HG03469 (cell line): ENCODE measurements around the gene F13A1.

Experiments
- ATAC-seq: cut with Tn5 transposase; IDR thresholded peaks from one replicate; pipeline ENCODE4 v1.9.1; 2021; ENCODE audit warnings: mild to moderate bottlenecking, moderate library complexity, moderate number of reproducible peaks; ENCODE audit not compliant: unreplicated experiment

Gene F13A1

DNA sequence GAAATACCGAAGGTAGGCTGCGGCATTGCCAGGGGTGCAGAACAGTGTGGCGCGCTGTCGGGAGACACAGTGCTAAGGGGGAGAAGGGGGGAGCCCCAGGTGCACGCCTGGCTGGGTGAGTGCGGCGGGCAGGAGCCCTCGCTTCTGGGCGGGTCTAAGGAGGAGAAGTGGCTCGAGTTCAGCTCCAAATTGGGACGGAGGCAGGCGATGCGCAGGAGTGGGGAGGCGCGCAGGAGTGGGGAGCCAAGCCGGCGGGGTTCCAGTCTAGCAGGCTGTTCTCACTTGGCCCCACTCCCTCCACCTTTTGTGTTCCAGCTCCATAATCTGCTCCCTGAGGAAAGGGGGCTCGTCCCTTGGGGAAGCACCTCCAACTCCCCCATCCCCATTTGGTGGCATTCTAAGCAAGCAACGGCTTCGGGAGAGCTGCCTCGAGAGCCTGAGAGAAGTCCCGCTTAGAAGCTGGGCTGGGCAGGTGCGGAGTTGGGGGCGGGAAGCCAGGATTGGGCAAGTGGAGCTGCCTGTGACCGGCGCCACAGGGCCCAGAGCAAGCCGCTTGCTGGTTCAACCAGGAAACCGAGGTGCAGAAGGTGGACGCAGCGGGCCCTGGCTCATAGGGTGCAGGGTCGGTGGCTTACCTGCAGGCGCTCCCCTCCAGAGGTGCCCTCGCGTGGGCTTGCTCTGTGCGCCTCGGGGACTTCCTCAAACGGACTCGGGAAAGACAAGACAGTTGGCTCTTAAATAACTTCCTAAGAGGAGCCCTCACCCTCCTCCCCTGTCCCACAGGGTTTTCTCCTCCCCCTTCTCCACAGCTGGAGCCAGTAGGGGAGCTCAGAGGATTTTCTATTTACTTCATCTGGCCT lies at the start of gene F13A1:
Gene F13A1, minus strand, starts transcription at position 711 of the 860 bp plus-strand sequence. CDS start 1,998 bp downstream, outside the sequence.
- ATAC-seq = no peak

DNA sequence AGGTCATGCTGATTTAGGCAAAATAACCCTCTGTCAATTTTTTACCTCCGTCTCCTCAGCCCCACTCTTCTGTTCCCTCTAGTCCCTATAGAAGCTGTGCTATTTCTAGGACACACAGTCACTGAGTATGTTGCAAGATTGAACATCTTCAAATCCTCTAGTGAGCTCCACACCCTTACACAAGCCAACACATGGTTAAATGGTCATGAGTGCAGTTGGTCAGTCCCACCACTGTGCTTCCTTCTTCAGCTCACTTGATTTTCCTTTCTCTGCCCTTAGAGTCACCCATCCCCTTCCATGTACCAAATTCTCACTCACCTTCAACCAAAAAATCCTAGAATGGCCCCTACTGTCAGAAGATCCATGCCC lies 48.2 kb upstream of the F13A1 start:
- ATAC-seq = no peak

DNA sequence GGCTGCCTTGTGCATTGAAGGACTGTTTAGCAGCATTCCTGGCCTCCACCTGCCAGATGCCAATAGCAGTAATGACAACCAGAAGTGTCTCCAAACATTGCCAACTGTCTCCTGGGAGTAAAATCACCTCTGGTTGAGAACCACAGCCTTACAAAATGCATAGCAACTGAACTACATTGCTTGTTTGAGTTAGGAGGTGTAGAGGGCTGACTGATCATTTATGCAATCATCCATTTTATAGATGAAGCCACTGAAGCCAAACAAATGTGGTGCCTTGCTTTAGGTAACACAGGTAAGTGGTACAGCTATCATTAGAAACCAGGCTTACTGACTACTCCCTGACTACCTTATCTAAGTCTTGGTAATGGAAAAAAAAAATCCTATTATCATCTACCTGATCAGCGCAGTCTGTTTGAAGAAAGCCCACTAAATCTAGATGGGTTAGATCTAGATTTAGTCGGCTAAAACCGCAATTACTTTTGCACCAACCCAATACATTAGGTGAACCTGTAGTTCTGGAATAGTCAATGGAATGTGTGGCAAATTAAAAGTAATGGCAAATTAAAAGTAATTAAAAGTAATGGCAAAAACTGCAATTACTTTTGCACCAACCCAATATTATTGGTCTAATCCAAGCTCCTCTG lies 47.7 kb upstream of the F13A1 start:
- ATAC-seq = no peak

DNA sequence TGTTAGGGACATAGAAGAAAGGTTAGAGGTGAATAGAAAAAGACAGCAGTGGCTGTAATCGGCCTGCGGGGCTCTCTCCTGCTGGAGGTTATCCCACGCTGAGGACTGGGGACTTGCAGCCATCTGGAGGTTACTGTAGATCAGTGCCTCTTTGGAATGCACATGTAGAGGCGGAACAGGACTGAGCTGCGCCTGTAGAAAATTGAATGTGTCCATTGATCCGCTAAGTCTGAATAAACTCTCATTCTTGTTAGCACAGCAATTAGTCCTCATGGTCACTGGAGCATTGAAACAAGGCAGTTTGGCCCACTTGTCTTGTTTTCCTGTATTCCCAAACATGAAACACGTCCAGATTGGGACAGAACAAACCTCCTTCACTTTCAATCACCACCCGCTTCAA lies 46.3 kb upstream of the F13A1 start:
- ATAC-seq = no peak

DNA sequence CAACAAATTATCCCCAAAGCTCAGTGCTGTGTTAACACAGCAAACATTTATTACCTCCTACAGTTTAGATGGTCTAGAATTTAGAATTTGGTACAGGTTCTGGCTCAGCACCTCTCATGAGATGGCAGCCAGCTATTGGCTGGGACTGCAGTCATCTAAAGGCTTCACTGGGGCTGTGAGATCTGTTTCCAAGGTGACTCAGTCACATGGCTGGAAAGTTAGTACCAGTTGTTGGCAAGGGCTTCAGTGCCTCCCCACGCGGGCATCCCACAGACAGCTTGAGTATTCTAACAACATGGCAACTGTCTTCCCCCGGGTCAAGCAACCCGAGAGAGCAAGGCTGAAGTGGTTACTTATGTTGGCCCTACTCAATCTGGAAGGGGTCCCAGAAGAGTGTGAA lies 44.8 kb upstream of the F13A1 start:
- ATAC-seq = no peak

DNA sequence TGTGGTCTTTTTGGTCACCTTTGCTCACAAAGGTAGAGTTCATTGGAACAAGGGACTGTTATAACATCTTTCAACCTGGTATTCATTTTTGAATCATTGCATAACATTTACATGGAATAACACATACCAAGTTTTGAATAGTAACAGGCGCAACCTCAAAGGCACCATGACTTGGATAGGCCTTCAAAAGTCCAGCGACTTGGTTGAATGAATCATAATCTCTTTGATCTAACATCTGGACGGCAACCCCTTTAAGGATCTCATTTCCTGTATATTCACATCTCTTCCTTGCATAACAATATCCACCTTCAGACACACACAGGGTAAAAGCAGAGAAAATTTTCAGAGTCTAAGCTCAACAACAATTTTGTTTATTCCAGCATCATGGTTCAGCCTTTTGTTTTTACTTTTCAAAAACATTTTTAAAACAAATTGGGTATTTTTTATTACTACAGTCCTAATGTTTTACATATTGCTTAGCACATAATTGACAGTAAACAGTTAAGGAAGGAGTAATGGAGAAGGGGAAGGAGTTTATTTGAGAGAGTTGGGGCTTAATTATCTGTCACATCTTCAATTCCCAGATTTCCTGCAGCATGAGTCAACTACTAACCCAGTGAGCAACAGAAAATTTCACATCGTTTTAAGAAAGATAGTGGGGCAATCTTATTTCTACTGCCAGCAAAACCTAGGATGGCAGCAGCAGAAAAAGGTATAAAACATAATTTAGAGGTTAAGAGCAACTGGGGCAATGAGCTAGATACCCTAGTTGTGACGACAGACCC lies 41.8 kb upstream of the F13A1 start:
- ATAC-seq = no peak

DNA sequence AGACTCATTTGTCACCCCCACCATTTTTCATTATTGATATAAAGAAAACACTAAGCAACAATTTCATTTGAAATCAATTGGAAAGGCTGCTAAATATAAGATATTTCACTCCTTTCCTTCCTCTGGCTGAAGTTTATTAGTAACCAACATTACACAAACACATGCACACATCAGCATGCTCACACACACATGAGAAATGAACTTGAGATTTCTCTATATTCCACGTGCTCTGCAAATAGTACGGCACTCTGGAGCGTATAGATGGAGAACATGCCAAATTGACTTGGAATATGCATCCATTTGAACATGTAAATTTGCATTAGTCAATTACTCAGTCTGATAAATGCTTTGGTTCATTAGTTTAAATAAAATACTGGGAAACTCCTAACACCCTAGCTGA lies 37.1 kb upstream of the F13A1 start:
- no peak for ATAC-seq

DNA sequence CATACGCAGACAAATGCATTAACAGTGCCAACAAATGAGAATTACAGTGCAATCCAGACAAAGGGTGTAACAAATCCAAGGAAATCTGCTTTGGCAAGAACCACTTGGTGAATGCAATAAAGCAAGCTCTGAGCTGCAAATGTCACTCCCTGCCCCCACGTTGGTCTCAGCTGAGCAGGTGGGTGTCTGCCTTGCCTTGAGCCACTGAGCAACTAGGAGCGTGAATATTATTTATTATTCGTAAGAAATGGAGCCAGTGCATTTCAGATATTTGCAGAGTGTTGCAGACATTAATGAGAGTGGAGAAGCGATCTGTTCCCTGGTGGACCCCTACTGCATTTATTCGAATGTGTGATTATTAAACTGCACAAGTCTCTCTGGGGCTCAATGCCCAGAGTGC lies 36.6 kb upstream of the F13A1 start:
- no peak for ATAC-seq

DNA sequence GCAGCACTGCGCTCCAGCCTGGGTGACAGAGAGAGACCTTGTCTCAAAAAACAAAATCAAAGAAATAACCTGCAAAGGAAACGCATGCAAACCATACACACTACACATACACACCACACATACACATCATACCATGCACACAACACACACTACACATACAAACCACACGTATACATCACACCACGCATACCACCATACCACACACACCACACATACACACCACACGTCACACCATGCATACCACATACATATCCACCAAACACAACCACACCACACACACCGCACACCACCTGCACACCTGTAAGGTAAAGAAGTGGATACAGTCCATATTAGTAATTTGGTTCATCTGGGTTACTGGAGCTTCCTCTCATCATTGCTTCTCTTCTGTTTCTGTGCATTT lies 32.3 kb upstream of the F13A1 start:
- ATAC-seq = no peak

DNA sequence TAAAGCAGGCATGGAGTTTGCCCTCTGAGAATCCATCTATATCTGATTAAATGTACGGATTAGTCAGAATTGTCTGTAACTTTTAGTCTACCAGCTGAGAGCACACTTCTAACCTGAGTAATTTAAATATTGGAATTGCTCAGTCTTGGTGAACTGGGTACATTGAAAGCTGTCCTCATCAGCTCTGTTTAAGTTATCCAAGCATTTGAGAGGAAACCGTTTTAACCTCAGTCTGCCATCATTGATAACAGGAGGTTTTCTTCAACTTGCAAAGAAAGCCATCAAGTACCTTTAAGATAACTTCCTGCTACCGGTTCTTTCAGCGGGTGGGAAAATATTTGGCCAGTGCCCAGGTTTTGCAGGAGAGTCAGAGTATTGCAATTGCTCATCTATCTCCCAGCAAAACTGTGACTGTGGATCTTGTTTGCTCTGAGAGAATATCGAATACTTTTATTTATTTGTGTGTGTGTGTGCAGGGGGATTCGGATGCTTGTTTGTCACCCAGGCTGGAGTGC lies 31.1 kb upstream of the F13A1 start:
- no peak for ATAC-seq

DNA sequence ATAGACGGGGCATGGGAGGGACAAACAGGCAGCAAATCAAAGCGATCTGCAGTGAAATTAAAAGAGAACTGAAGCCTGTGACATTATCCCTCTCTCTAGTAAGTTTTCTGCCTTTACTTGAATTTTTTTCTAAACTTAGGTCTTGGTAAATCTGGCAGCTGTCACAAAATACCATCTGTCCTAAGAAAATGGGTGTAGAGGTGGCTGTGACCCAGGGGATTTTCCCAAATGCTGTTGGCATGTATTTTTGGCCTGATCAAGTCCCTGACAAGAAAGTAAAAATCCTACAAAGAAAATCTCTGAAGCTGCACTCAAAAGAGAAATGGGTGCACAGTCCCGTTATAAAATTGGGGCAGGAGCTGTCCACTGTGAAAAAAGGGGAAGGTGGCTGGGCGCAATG lies 30.2 kb upstream of the F13A1 start:
- no peak for ATAC-seq

DNA sequence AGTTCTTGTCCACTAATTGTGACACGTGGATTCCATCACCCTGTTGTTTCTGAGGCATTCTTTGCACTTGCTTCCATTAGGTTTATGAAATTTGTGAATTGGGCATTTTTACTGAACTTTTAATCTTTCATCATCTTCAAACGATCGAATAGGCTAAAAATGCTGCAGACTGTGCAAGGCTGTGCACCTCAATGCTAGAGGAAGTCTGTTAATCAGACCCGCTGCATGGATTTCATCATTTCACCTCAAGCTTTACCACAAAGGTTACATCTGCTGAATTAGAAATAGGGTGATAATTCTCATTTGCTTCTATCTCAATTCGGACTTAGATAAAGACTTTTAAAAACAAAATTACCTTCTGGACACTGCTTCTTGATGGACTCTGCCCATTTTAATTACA lies 27.8 kb upstream of the F13A1 start:
- ATAC-seq = no peak

DNA sequence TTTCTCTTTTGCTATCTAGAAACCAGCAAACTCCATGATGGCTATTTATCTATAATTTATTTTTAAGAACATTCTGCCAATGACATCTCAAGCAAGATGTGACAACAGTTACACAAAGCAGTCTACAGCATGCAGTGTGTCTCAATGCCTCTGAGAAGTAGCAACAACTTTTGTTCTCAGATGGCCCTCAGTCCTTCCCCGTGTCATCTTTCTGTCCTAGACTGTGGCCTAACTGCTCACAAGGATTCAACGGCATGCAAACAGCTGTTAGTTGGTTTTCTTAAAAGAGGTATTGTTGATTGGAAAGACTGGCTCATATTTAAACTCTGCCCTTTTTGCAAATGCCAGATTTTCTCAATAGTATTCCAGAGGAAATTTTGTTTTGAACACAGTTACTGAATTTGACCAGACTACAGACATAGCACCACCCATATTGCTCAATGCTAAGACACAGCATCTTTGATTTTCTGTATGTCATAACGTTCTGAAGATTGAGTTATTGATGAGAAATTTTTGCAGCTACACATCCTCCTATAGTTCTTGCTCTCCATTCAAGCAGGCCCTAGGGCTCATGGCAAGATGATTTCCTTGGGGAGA lies 26.1 kb upstream of the F13A1 start:
- ATAC-seq = no peak

DNA sequence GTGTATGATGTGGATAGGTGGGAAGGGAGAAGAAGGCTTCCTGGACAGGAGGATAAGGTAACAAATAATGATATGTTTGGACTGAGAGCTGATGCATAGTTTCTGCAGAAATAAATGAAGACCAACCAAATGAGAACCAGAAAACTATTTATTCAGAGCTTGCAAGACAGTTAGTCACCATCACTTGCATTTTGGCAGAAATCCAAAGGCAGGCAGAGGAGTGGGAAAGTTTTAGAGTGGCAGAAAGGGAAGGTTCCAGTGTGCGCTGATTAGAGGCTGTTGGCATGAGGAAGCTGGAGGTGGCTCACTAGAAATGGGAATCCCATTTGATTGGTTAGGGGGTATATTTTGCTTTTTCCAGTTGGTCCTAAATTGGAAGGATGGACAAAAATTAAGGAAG lies 13.0 kb upstream of the F13A1 start:
- no peak for ATAC-seq

DNA sequence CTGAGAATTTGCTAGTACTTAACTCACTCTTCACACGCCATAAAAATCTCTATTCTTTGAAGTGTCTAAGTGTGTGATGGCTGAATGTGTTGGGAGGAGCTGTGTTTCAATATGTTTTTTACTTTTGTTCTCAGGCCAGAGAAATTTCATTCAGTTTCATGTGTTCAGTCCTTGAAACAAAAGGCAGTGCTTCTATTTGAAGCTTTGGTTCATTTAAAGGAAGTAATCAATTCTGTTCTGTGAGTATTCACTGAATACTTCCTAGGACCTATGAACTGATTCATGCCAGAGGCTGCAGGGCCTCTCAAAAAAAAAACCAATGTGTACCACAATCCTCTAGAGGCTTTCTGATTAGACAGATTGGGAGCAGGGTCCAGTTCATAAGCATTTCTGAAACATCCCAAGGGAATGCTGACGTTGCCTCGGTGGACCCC lies 12.4 kb upstream of the F13A1 start:
- ATAC-seq = no peak

DNA sequence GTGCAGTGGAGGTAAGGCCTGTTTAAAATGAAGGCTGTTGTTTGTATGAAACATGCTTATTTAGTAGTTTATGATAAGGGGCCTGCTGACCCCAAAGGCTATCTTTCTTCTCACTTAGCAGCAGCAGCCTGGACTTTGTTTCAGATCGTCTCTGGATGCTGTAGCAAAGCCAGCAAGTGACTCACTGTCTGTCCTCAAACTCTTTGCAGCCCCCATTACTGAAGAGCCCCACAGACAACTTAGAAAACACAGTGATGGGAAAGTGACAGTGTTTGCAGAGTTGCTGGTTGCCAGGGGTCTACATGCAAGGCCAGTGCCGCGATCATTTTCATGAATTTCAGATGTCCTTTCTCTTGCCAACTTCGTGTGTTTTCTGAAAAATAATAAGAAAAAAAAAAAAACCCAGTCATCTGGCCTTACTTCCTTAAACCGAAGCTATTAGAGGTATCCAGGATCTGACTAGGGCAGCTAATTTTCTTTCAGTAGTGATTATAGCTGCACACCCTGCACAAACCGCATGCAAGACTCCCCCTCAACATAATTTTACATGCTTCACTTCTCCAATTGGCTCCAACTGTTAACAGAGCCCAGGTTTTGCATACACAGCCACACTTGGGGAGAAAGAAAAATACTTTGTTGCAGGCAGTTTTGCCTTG lies 11.6 kb upstream of the F13A1 start:
- ATAC-seq = peak; percentile 62

DNA sequence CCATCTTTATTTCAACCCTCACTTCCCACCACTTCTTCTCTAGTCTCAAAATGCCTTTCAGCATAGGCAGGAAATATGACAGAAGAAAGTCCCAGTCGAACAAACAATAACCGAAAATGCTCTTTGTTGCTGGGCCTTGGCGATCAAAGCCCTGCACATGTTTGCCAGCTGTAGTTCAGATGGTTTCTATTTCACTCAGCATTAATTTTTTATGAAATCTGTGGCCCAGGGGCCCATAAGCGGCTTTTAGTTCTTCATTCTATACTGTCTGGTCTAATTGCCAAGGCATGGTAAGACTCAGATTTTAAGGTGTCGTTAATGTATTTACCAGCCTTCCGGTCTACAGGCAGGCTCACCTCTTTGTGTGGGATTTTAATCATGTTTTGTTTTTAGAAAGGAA lies 10.9 kb upstream of the F13A1 start:
- ATAC-seq = peak; percentile 40

DNA sequence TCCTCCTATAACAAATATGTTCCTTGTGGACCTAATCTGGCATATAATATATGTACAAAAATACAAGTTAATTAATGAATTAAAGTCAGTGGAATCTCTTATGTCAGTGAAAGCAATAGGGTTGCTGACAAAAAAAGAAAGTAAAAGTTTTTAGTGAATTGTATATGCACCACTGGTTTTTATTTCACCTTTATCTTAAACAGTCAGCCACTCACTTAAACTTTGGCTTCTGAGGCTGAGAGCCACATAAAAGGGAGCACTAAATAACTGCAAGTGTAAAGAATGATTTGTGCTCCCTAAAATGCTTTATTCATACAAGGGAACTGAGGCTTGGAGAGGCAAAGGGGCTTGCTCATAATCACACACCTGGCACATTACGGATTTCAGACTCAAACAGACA lies 9.9 kb upstream of the F13A1 start:
- ATAC-seq = no peak

DNA sequence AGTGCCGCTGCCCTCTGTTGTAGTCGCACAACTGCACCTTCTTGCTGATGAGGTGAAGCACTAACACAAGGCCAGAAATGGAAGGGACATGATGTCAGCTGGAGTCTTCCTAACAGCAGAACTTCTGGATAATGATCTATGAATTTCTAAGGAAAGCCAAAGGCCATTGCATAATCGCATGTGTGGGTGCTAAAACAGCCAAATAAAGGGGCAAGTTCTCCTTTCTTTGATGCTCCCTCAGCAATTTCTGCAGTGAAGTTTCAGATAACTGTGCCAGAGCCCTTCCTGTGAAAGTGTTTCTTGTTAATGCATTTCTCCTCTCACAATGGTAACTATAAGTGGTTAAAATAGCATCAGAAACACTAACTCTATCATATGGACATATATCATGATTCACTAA lies 8.0 kb upstream of the F13A1 start:
- no peak for ATAC-seq

DNA sequence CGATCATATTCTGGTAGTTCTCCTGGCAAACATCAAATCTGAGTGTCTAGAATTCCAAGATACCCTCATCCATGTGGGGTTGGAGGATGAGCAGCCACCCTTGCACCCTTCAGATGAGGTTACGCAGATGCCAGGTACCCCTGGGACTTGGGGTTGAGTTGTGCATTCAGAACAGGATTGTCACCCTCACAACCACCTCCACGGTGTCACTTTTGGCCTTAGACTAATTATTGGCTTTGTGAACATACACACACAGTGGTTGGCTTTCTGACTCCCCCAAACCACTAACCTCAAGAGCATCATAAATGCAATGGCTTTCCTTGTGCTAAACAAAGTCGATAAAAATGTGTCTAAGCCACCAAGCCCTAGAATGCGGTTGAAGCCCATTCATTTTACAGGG lies 2.9 kb upstream of the F13A1 start:
- no peak for ATAC-seq

DNA sequence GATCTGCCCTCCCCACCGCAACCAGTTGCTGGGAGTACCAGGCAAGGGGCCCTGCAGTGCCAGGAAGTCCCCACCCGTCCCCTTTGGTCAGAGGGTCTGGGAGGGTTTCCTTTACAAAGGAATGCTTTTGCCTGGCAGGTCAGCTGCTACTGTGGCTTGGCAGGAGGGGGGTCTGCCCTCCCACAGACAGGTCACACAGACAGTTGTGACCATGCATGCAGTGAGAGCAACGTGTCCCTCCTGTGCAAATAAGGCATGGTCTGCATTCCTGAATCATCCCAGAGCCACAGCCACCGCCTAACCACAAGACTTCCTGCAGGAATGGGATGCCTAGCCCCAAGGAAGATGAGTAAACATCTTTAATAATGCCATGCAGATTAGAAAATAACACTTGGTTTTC lies 439 bp upstream of the F13A1 start:
- ATAC-seq = no peak
